Neural cell (in vitro differentiated cells): Measurements from ENCODE around the gene AARS2.

ENCODE experiments used
- CTCF ChIP-seq: fragments of 450-650 bp; IDR thresholded peaks from 2 replicates; pipeline ENCODE4 v1.5.1; 2014; ENCODE audit warnings: antibody characterized with exemption, mild to moderate bottlenecking, moderate library complexity; ENCODE audit not compliant: poor library complexity, severe bottlenecking
- EP300 ChIP-seq: fragments of 450-650 bp; conservative IDR thresholded peaks from 2 replicates; pipeline ENCODE4 v1.6.1; 2014; ENCODE audit warnings: antibody characterized with exemption, mild to moderate bottlenecking, moderate library complexity; ENCODE audit not compliant: poor library complexity, severe bottlenecking
- EZH2 ChIP-seq: fragments of 200-600, 300-800 bp; shearing (Covaris generic), sonication (generic); IDR thresholded peaks from 2 replicates; pipeline ENCODE4 v1.6.1; 2014; ENCODE audit warnings: antibody characterized with exemption, low read length, borderline replicate concordance, mild to moderate bottlenecking; ENCODE audit not compliant: insufficient read depth, poor library complexity, severe bottlenecking
- POLR2AphosphoS5 ChIP-seq: IDR thresholded peaks from 2 replicates; pipeline ENCODE4 v1.6.1; 2012
- SMC3 ChIP-seq: fragments of 450-650 bp; conservative IDR thresholded peaks from 2 replicates; pipeline ENCODE4 v1.6.1; 2014; ENCODE audit warnings: antibody characterized with exemption, mild to moderate bottlenecking, moderate library complexity; ENCODE audit not compliant: poor library complexity
- TAF1 ChIP-seq: IDR thresholded peaks from 2 replicates; pipeline ENCODE4 v1.6.1; 2012; ENCODE audit warnings: low read depth

- TF ChIP-seq TAF1, result no peak
- no peak for TF ChIP-seq EP300
- TF ChIP-seq CTCF, result no peak
- no peak for TF ChIP-seq EZH2
- TF ChIP-seq POLR2AphosphoS5, result no peak
- no peak for TF ChIP-seq SMC3
Observed at GRCh38 chr6:44275271-44275748, 37.8 kb downstream of the AARS2 start.
